MM.1S (cell line): ENCODE data around the gene ZNF853.

ENCODE experiments used
- DNase-seq: peaks from one replicate; pipeline ENCODE4 v3.0.0-alpha.2; 2015
- H2AFZ ChIP-seq: fragments of 300-600 bp; sonication (generic); 2 replicates; pipeline ENCODE4 v1.6.0; 2016; ENCODE audit warnings: antibody characterized with exemption, low read length
- H3F3A ChIP-seq: fragments of 300-600 bp; sonication (generic); 2 replicates; pipeline ENCODE4 v1.6.1; 2016; ENCODE audit warnings: mild to moderate bottlenecking, antibody characterized with exemption, low read length, moderate library complexity, mixed read lengths; ENCODE audit not compliant: insufficient read depth
- H3K27ac ChIP-seq: fragments of 300-600 bp; sonication (generic); 2 replicates; pipeline ENCODE4 v1.5.1; 2016; ENCODE audit warnings: mild to moderate bottlenecking, low read length
- H3K27me3 ChIP-seq: fragments of 300-600 bp; sonication (generic); replicated peaks from 2 replicates; pipeline ENCODE4 v1.6.0; 2016; ENCODE audit warnings: low read length; ENCODE audit not compliant: insufficient read depth
- H3K36me3 ChIP-seq: fragments of 300-600 bp; sonication (generic); replicated peaks from 2 replicates; pipeline ENCODE4 v1.6.1; 2016; ENCODE audit warnings: mild to moderate bottlenecking, low read length, mixed read lengths; ENCODE audit not compliant: insufficient read depth
- H3K4me1 ChIP-seq: fragments of 300-600 bp; sonication (generic); 2 replicates; pipeline ENCODE4 v1.6.1; 2016; ENCODE audit warnings: low read length, mixed read lengths
- H3K4me2 ChIP-seq: fragments of 300-600 bp; sonication (generic); 2 replicates; pipeline ENCODE4 v1.6.0; 2016; ENCODE audit warnings: low read depth, low read length
- H3K4me3 ChIP-seq: fragments of 300-600 bp; sonication (generic); 2 replicates; pipeline ENCODE4 v1.5.1; 2016; ENCODE audit warnings: low read length, mixed read lengths
- H3K79me2 ChIP-seq: fragments of 300-600 bp; sonication (generic); 2 replicates; pipeline ENCODE4 v1.6.1; 2016; ENCODE audit warnings: mixed run types, low read length, mixed read lengths
- H3K9ac ChIP-seq: fragments of 300-600 bp; sonication (generic); 2 replicates; pipeline ENCODE4 v1.6.1; 2016; ENCODE audit warnings: low read length, mixed read lengths
- H3K9me2 ChIP-seq: fragments of 300-600 bp; sonication (generic); replicated peaks from 2 replicates; pipeline ENCODE4 v1.6.1; 2016; ENCODE audit warnings: mild to moderate bottlenecking, low read length, mixed read lengths; ENCODE audit not compliant: insufficient read depth
- H3K9me3 ChIP-seq: fragments of 300-600 bp; sonication (generic); replicated peaks from 2 replicates; pipeline ENCODE4 v1.6.1; 2016; ENCODE audit warnings: mild to moderate bottlenecking, low read length, mixed read lengths; ENCODE audit not compliant: insufficient read depth
- H4K20me1 ChIP-seq: fragments of 300-600 bp; sonication (generic); 2 replicates; pipeline ENCODE4 v1.6.1; 2016; ENCODE audit warnings: mild to moderate bottlenecking, low read length, moderate library complexity, mixed read lengths; ENCODE audit not compliant: insufficient read depth
- EZH2 ChIP-seq: fragments of 300-600 bp; sonication (generic); optimal IDR thresholded peaks from 2 replicates; pipeline ENCODE3; 2017; ENCODE audit warnings: low read depth, mild to moderate bottlenecking, antibody characterized with exemption, low read length, mixed read lengths
- EZH2phosphoT487 ChIP-seq: fragments of 300-600 bp; sonication (generic); IDR thresholded peaks from 2 replicates; pipeline ENCODE4 v1.6.1; 2018; ENCODE audit warnings: antibody characterized with exemption, low read length
- TF ChIP-seq, protein P1 (sequence below): fragments of 300-600 bp; sonication (generic); IDR thresholded peaks from 2 replicates; pipeline ENCODE4 v1.5.1; 2016; ENCODE audit warnings: antibody characterized with exemption, low read length, mixed read lengths

Gene ZNF853

GRCh38 chr7:6606866-6607583 is 8.4 kb upstream of the ZNF853 start:
- Histone ChIP-seq H4K20me1 (no peaks in the 10 kb centered on the region), H3K4me2 (no peak overlapping the region), H3K4me1 (no peaks in the 10 kb centered on the region), H3K36me3 (no peaks in the 10 kb centered on the region), H3K79me2 (no peaks in the 10 kb centered on the region), H3K9me2 (no peaks in the 10 kb centered on the region), H3F3A (no peaks in the 10 kb centered on the region), H2AFZ (no peak overlapping the region), H3K9ac (no peak overlapping the region), H3K4me3 (no peak overlapping the region), H3K9me3 (no peaks in the 10 kb centered on the region), H3K27me3 (no peaks in the 10 kb centered on the region), H3K27ac (no peak overlapping the region)
- TF ChIP-seq EZH2 (no peak), EZH2phosphoT487 (no peak)
- TF ChIP-seq, protein P1, sequence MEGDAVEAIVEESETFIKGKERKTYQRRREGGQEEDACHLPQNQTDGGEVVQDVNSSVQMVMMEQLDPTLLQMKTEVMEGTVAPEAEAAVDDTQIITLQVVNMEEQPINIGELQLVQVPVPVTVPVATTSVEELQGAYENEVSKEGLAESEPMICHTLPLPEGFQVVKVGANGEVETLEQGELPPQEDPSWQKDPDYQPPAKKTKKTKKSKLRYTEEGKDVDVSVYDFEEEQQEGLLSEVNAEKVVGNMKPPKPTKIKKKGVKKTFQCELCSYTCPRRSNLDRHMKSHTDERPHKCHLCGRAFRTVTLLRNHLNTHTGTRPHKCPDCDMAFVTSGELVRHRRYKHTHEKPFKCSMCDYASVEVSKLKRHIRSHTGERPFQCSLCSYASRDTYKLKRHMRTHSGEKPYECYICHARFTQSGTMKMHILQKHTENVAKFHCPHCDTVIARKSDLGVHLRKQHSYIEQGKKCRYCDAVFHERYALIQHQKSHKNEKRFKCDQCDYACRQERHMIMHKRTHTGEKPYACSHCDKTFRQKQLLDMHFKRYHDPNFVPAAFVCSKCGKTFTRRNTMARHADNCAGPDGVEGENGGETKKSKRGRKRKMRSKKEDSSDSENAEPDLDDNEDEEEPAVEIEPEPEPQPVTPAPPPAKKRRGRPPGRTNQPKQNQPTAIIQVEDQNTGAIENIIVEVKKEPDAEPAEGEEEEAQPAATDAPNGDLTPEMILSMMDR: no peak
- DNase-seq: no peak

DNA sequence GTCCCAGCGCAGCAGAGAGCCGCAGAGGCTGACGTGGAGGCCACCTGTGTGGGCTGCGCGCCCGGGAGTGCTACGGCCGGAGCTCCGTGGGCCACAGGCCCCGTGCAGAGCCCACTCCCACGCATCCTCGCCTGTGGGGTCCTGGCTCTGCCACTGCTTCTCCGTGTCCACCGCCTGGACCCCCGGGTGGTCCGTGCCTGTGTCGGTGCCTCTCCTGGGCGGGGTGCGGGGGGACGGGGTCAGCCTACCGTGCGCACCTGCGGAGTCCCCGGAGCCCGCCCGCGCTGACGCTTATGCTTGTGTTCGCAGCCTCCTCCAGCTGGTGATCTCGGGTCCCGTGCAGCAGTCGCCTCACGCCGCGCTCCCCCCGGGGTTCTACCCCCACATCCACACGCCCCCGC is 7.8 kb upstream of the ZNF853 start:
- H3K4me1 ChIP-seq: no peaks in the 10 kb centered on the region
- TF ChIP-seq, protein P1: no peak
- no peak for TF ChIP-seq EZH2
- no peak for TF ChIP-seq EZH2phosphoT487
- no peaks in the 10 kb centered on the region for H3K79me2 ChIP-seq
- H2AFZ ChIP-seq: no peak overlapping the region
- no peaks in the 10 kb centered on the region for H3K9me3 ChIP-seq
- no peaks in the 10 kb centered on the region for H3K9me2 ChIP-seq
- no peak overlapping the region for H3K9ac ChIP-seq
- H3K27ac ChIP-seq: no peak overlapping the region
- H3K36me3 ChIP-seq: no peaks in the 10 kb centered on the region
- H3F3A ChIP-seq: no peaks in the 10 kb centered on the region
- H4K20me1 ChIP-seq: no peaks in the 10 kb centered on the region
- H3K4me3 ChIP-seq: no peak overlapping the region
- no peak for DNase-seq
- no peaks in the 10 kb centered on the region for H3K27me3 ChIP-seq
- H3K4me2 ChIP-seq: no peak overlapping the region

DNA sequence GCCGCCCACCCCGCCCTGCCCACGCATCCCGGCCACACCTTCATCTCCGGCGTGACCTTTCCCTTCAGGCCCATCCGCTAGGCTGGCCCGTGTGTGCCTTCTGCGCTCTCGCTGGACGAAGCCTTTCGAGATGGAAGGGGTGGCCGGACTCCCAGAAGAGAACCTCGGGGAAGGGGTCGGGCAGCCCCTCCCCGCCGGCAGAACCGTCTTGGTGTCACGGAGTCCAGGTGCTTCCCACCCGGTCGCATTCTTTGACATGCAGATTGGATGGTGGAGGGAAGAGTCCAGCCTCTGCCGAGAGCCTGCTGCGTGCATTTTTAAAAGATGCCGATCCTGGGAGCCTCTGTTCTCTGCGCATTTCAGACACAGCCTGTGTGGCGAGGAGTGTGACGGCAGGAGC is 7.3 kb upstream of the ZNF853 start:
- H2AFZ ChIP-seq: no peak overlapping the region
- H4K20me1 ChIP-seq: no peaks in the 10 kb centered on the region
- H3K9me3 ChIP-seq: no peaks in the 10 kb centered on the region
- H3K27ac ChIP-seq: no peak overlapping the region
- no peak overlapping the region for H3K4me3 ChIP-seq
- no peaks in the 10 kb centered on the region for H3K36me3 ChIP-seq
- no peaks in the 10 kb centered on the region for H3F3A ChIP-seq
- H3K79me2 ChIP-seq: no peaks in the 10 kb centered on the region
- H3K4me1 ChIP-seq: no peaks in the 10 kb centered on the region
- no peak overlapping the region for H3K9ac ChIP-seq
- no peaks in the 10 kb centered on the region for H3K9me2 ChIP-seq
- H3K27me3 ChIP-seq: no peaks in the 10 kb centered on the region
- no peak overlapping the region for H3K4me2 ChIP-seq
- no peak for TF ChIP-seq EZH2
- TF ChIP-seq, protein P1: no peak
- no peak for TF ChIP-seq EZH2phosphoT487
- DNase-seq: no peak
